ENCODE results near the gene CIDEA.

DNA sequence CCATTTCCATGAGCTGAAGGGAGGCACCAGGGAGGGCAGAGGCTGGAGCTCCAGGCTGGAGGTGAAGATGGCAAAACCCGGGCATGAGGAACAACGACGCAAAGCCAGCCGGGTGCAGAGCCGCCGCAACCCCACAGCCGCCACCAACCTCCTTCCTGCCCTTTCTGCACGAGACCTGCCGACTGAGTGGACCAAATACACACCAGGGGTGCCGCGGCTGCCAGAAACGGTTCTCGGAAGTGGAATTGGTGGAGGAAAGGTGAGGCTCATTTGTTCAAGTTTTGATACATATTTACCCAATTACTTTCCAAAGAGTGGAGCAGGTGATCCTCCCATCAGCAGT lies 8.4 kb upstream of the CIDEA start:
- TF ChIP-seq CTCF (IDR thresholded peaks at IDR 0.05), result no peak
- no peak for TF ChIP-seq EP300 (IDR thresholded peaks at IDR 0.05)
- no peak for TF ChIP-seq POLR2AphosphoS5 (IDR thresholded peaks at IDR 0.05)
- TF ChIP-seq POLR2A (IDR thresholded peaks at IDR 0.05), result no peak
